Neural progenitor cell (in vitro differentiated cells): ENCODE data around the gene MMRN2.

Experiments used
- CTCF ChIP-seq: fragments of 200-600 bp; sonication (generic); IDR thresholded peaks from 2 replicates; pipeline ENCODE4 v1.5.1; 2017; ENCODE audit warnings: antibody characterized with exemption, mild to moderate bottlenecking
- EZH2 ChIP-seq: fragments of 200-600 bp; sonication (generic); IDR thresholded peaks from 2 replicates; pipeline ENCODE4 v1.6.1; 2017; ENCODE audit warnings: antibody characterized with exemption, mild to moderate bottlenecking, moderate library complexity

DNA sequence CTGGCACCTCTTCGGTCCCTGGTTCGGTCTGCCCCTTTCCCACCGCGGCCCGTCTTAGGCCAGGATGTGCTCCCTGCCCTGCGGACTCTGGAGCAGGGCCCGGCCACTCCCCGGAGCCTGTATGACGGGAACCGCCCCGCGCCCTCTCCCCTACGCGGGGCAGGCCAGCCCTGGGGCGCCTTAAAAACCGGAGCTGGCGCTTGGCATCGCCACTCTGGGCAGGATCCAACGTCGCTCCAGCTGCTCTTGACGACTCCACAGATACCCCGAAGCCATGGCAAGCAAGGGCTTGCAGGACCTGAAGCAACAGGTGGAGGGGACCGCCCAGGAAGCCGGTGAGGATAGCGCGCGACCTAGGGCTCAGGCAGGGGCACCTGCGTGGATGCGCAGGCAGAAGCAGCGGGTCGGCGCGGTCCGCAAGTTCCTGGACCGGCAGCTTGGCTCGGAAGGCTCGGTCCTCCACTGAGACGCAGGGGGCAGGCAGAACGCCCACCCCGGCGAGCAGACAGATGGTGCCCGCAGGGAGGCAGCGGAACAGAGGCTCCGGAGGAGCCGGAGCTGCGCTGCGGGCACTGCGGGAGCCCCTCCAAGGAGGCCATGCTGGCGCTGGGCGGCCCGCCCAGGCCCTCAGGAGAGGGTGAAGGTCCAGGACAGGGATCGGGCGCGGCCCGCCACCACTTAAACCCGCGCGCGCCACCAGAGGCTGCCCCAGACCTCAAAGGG is 11.0 kb upstream of the MMRN2 start, which contains the start of gene ADIRF:
- TF ChIP-seq CTCF (no peak), EZH2 (no peak)
